ENCODE results near the gene AIMP1.
"Not testable (repeated sequence)": the region's sequence is repeated elsewhere in the genome, so short reads cannot be mapped to it uniquely, and the experiment has no call there.

Gene AIMP1

GRCh38 chr4:106384878-106385277 is 68.5 kb downstream of the AIMP1 start:
- no peak overlapping the region for H3K27ac ChIP-seq
- TF ChIP-seq, protein P1, sequence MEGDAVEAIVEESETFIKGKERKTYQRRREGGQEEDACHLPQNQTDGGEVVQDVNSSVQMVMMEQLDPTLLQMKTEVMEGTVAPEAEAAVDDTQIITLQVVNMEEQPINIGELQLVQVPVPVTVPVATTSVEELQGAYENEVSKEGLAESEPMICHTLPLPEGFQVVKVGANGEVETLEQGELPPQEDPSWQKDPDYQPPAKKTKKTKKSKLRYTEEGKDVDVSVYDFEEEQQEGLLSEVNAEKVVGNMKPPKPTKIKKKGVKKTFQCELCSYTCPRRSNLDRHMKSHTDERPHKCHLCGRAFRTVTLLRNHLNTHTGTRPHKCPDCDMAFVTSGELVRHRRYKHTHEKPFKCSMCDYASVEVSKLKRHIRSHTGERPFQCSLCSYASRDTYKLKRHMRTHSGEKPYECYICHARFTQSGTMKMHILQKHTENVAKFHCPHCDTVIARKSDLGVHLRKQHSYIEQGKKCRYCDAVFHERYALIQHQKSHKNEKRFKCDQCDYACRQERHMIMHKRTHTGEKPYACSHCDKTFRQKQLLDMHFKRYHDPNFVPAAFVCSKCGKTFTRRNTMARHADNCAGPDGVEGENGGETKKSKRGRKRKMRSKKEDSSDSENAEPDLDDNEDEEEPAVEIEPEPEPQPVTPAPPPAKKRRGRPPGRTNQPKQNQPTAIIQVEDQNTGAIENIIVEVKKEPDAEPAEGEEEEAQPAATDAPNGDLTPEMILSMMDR (conservative IDR thresholded peaks at IDR 0.05), result no peak

DNA sequence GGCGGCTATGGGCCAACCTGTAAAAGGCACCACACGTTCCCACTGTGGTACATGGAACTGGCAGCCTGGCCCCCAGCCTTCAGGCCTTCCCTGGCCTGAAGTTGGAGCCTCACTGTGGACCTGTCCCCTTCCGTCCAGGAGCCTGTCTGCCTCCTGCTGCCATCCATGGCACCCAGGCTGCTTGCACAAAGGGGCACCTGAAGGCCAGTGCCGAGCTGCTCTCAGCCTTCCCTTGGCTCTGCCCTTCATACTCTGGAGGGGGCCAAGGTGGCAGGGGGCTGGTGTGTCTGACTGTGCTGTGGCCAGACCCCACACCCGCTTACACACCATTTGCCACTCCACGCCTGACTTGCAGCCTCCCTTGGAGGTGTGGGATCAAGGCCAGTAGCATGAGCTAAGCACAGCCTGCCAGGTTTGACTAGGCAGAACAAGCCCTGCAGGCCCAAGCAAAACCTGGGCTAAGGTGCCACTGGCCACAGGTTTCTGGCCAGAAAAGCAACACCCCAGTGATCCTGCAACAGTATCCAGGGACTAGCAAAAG is 69.6 kb downstream of the AIMP1 start:
- no peak overlapping the region for H3K27ac ChIP-seq
- TF ChIP-seq, protein P1 (conservative IDR thresholded peaks at IDR 0.05), result no peak

DNA sequence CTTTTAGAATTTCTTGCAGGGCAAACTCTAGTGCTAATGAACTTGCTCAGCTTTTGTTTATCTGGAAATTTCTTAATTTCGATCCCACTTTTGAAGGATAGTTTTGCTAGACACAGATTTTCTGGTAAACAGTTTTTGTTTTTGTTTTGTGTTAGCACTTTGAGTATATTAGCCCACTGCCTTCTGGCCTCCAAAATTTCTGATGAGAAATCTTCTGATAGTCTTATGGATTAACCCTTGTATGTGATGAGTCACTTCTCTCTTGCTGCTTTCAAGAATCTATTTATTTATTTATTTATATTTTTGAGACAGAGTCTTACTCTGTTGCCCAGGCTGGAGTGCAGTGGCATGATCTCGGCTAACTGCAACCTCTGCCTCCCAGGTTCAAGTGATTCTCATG is 79.2 kb downstream of the AIMP1 start:
- H3K27ac ChIP-seq, result no peak overlapping the region
- TF ChIP-seq, protein P1 (conservative IDR thresholded peaks at IDR 0.05), result no peak

GRCh38 chr4:106398898-106399297 is 82.5 kb downstream of the AIMP1 start:
- not testable (repeated sequence) for H3K27ac ChIP-seq
